Pons (tissue), 1 donor: ENCODE results near the gene PDE4D.

Source experiments
- DNase-seq: peaks from one replicate; pipeline ENCODE4 v3.0.0-alpha.2; 2016; ENCODE audit warnings: low spot score

Gene PDE4D

GRCh38 chr5:59893429-59894227 lies at the start of gene PDE4D:
TSS of gene PDE4D (minus strand) at chr5:59893726.
- DNase-seq: peak; percentile 15

GRCh38 chr5:59937633-59938032 lies 44.1 kb upstream of the PDE4D start:
- DNase-seq: no peak

DNA sequence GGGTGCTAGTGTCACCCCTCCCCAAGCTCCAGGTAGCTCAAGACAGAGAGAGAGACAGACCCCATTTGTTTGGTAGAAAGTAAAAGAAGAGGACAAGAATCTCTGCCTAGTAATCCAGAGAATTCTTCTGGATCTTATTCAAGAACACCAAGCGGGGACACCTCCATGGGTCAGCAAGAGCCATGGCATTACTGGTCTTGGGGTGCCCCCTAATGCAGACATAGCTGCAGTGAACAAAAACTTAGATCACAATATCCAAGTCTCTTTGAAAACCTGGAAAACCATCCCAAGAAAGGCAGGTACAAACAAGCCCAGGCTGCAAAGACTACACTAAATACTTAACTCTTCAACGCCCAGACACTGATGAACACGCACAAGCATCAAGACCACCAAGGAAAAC lies 29.9 kb upstream of the PDE4D start:
- DNase-seq: no peak

DNA sequence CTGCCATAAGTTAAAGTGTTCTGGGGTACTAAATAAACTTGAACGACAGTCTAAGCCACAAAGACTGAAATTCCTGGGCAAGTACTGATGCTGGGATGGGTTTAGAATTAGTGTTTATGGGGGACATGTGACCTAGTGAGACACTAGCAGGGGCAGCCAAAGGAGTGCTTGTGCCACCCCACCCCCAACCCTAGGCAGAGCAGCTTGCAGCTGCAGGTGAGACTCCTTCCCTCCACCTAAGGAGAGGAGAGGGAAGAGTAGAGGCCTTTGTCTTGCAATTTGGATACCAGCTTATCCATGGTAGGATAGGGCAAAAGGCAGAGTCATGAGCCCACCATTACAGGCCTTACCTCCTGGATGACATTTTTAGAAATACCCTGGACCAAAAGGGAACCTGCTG lies 28.7 kb upstream of the PDE4D start:
- DNase-seq: no peak

GRCh38 chr5:59921816-59922215 lies 28.3 kb upstream of the PDE4D start:
- no peak for DNase-seq

GRCh38 chr5:59919484-59919883 lies 26.0 kb upstream of the PDE4D start:
- no peak for DNase-seq

GRCh38 chr5:59917121-59917520 lies 23.6 kb upstream of the PDE4D start:
- no peak for DNase-seq

GRCh38 chr5:59905188-59905587 lies 11.7 kb upstream of the PDE4D start:
- DNase-seq: no peak

DNA sequence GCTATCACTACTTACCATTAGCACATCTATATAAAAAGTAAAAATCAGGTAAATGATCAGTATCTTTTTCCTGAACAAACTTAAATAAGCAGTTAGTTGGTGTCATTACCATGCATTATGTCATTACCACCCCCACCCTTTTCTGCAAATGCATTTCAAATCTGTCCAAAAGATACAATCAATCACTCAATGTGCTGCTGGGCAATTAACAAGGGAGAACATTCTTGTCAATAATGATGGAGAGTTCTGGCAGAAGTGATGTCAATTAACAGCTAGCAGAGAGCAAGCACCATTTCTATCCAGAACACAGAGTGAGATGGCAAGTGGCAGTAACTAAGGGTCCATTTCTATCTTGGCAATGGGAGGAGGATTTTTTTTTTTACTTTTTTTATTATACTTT lies 3.5 kb upstream of the PDE4D start:
- no peak for DNase-seq

DNA sequence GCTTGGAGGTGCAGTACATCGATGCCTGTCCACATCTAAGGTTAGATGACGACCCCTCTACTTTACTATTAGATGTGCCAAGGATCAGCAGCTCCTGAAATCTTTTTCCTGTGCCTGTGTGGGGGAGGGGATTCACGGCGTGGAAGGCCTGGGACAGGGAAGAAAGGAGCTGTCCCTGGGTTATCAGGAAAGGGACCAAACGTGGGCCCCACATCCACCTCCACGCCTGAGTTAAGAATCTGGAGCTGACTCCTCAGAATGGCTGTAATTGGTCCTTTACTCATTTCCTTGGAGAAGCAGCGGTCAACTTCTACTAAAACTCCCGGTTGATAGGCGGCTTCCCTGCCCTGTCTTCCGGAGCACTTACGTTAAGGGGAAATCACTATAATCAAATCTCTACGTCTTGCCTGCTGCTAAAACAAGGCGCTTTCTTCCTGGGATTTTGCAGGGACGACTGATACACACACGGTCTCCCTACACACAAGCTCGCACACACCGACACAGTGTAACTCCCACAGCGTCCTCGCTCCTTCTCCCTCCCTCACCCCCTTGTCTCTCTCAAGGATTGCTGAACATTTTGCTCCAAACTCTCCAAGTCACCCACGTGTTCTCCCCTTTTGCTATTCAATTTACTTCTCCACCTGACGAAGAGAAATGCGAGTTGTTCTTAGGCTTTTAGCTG lies 1.4 kb downstream of the PDE4D start:
- no peak for DNase-seq

DNA sequence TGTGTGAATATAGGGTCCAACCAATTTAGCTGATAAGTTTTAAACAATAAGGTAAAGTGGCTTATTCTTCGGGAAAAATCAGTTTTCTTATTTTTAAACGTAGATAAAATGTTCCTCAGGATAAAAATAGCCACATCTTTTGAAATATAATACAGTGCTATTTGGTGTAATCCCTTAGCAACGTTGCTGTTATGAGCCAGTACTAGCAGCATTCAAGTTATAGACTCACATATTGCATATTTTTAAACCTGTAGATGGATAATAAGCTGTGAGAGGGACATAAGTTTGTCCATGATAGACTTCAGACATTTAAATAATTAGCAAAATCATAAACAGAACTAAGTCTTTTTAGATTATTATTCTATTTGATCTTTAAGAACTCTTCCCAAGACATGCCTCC lies 6.3 kb downstream of the PDE4D start:
- no peak for DNase-seq

GRCh38 chr5:59874675-59875074 lies 18.9 kb downstream of the PDE4D start:
- DNase-seq: no peak

DNA sequence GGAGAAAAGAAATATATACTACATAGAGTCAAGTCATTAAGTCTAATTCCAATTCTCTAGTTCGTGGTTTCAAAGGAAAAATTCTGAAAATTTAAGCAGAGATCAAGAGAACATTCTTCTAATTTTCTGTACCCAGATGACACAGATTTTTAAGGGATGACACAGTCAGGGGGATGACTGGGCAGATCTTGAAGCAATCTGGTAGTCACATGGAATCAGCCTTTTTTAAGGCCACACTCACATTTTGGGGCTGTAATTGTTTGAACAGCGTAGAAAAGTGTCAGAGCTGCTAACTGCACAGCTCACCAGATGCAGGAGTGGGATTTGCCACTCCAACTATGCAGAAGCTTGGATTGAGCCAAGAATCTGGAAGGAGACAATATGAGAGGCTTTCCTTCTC lies 20.4 kb downstream of the PDE4D start:
- DNase-seq: no peak

GRCh38 chr5:59866661-59867060 lies 26.9 kb downstream of the PDE4D start:
- no peak for DNase-seq

GRCh38 chr5:59864718-59865117 lies 28.8 kb downstream of the PDE4D start:
- no peak for DNase-seq

GRCh38 chr5:59863777-59864176 lies 29.7 kb downstream of the PDE4D start:
- no peak for DNase-seq

GRCh38 chr5:59856358-59856757 lies 37.2 kb downstream of the PDE4D start:
- DNase-seq: no peak

- no peak for DNase-seq
Observed at GRCh38 chr5:59850766-59851165, 42.8 kb downstream of the PDE4D start.

DNA sequence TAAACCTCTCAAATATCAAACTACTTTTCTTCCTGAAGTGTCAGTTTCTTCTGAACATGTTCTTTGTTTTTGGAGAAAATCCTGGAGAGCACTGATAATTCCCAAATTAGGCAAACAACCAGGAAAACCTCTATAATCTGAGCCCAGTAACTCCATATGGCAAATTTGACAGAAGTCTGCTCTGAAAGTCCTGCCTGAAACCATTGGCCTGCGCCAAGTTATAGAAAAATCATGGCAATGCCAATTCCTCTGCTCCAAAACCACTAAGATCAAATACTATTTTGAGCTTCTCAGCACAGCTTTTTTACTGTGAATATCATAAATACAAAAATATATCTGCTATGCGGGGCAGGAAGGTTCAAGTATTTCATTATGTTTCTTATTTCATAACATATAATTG lies 45.9 kb downstream of the PDE4D start:
- no peak for DNase-seq

DNA sequence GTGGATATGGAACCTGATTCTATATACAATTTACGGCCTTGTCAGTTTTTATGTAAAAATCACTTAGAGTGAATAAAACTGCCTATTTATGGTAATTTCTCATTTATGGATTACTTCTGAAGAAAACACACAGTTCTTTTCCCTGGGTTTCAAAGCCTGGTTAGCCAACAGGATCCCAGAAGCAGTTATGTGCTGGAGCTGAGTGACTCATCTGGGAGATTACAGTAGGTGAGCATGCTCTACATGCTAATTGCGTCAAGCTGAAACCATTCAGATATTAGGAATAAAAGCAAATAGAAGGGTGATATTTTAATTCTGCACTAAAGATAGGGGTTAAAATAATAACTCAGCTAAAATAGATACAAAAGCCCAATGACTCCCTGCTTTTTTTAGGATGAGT lies 47.8 kb downstream of the PDE4D start:
- DNase-seq: no peak

DNA sequence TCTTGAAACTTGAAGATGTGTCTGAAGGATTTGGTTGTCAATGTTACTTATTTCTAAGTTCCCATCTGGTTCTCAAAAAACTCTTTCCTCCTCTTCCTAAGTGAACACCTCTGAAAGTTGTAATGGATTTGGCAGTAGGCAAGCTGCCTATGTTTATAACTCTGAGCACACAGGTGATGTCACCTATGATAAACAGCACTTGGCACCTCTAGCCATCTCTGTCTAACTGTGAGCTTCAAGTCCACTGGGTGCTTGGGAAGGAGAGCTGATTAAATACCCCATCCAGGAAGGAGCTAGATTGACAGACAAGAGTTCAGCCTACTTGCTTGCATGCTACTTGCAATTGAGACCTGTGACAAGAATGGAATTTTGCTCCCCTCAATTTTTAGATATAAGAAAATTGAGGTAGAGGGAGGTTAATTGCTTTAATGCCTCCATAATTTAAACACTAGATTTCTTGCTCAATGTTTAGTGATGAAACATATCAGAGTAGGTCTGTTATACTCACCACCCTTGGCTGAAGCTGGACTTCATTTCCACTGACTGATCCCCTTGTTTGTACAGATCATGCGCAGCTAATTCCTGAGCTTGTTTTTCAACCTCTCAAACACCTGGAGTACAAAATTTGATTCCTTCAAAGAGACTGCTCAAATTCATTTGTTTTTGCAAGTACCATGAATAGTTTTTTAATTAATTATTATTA lies 49.9 kb downstream of the PDE4D start:
- DNase-seq: no peak

- no peak for DNase-seq
Observed at GRCh38 chr5:59842999-59843398, 50.5 kb downstream of the PDE4D start.

DNA sequence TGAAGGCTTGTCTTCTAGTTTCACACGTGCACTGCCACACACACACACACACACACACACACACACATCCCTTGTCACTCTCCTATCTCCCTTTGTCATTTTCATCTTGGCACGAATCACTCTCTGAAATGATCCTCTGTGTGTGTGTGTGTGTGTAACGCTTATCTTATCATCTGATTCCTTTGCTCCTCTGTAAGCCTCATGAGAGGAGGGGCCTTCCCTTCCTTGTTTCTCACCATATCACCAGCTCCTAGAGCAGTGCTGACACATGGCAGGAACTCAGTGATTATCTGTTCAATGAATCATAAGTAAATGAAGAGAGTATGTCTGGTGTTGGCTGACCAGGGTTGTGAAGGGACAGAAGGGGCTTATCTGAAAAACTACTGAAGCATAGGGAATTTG lies 53.3 kb downstream of the PDE4D start:
- no peak for DNase-seq
